Kidney (tissue), 14 donors: ENCODE measurements around the gene SLC28A1. TPM values are rescaled to one million over a fixed set of nuclear protein-coding genes. Genes with fewer than 3 reads are reported as not detected.

ENCODE experiments used
- DNase-seq, 5 donors: peaks; one replicate each; pipeline ENCODE4 v3.0.0-alpha.2; 2013 to 2020
- FAIRE-seq: peaks from 2 replicates; lab custom pipeline; 2012; peaks lifted over from hg19 to GRCh38; lab: Jason Lieb, UNC
- H3K27ac ChIP-seq, 2 donors: one replicate each; pipeline ENCODE4 v1.7.0; 2013; ENCODE audit warnings: low read depth in 2 of 2, low read length in 2 of 2, inconsistent platforms in 1 of 2
- H3K27me3 ChIP-seq: one replicate; pipeline ENCODE4 v1.7.1; 2013; ENCODE audit warnings: low read length, inconsistent platforms; ENCODE audit not compliant: control insufficient read depth, insufficient read depth
- H3K36me3 ChIP-seq, 3 donors: one replicate each; pipeline versions ENCODE4 v1.7.0 to v1.7.1; 2013; ENCODE audit warnings: low read length in 3 of 3, control low read depth in 1 of 3, inconsistent platforms in 1 of 3; ENCODE audit not compliant: insufficient read depth in 3 of 3, control insufficient read depth in 2 of 3
- H3K4me1 ChIP-seq, 3 donors: one replicate each; pipeline versions ENCODE4 v1.7.0 to v1.7.1; 2013; ENCODE audit warnings: low read length in 3 of 3, inconsistent platforms in 1 of 3, low read depth in 1 of 3; ENCODE audit not compliant: control insufficient read depth in 2 of 3, insufficient read depth in 2 of 3
- H3K4me3 ChIP-seq, 3 donors: one replicate each; pipeline versions ENCODE4 v1.7.0 to v1.8.1; 2013; ENCODE audit warnings: low read length in 3 of 3, control low read depth in 1 of 3, inconsistent platforms in 1 of 3
- H3K9ac ChIP-seq, 3 donors: one replicate each; pipeline versions ENCODE4 v1.7.0 to v1.7.1; 2013; ENCODE audit warnings: low read length in 3 of 3, control low read depth in 1 of 3, inconsistent platforms in 1 of 3
- H3K9me3 ChIP-seq, 3 donors: one replicate each; pipeline versions ENCODE4 v1.7.0 to v1.7.1; 2013; ENCODE audit warnings: low read length in 3 of 3, control low read depth in 1 of 3, inconsistent platforms in 1 of 3; ENCODE audit not compliant: control insufficient read depth in 2 of 3, insufficient read depth in 1 of 3
- CTCF ChIP-seq: IDR thresholded peaks from 3 replicates; pipeline ENCODE4 v1.5.1; 2012; ENCODE audit warnings: mild to moderate bottlenecking, moderate library complexity, borderline replicate concordance; ENCODE audit not compliant: insufficient read depth; ENCODE audit errors: extremely low read depth
- intact Hi-C: fragments of 100-400 bp; cut with DNase I; formaldehyde crosslinking; loops from one replicate; pipeline ENCODE4 v1.11.1; 2022
- polyA plus RNA-seq: library from polyadenylated mRNA; stranded (reverse); fragments of 350-450 nt; fragmentation: Illumina TruSeq; extraction: RNeasy Lipid Tissue Mini Kit (QIAGEN cat#74804); gene quantifications from one replicate; pipeline ENCODE4 v1.2.3, GENCODE V29; 2014; ENCODE audit warnings: low read depth, low replicate concordance; ENCODE audit not compliant: insufficient read depth
- total RNA-seq: library from RNA; stranded (reverse); fragmentation: NEBNext Ultra II Directional; extraction: Animal tissue kit (Norgen Biotek cat#: 25700); gene quantifications from one replicate; pipeline ENCODE4 v1.2.1, GENCODE V29; 2021
- donor health status: control.
- donor health status: control.
- donor health status: control.
- donor health status: control.
- donor health status: control.
- donor health status: DM: yes; HTN: yes; CAD: no.
- donor health status: Normal renal cell carcinoma (clear cell type).

Gene SLC28A1
- total and polyA plus RNA-seq, 2 donors from 2014 or later, result 12.8 to 51.2 TPM

GRCh38 chr15:84905016-84905916 lies 20.8 kb downstream of the SLC28A1 start:
- intact Hi-C loops, result no loop called here
- no peak overlapping the region for H3K9ac ChIP-seq
- H3K4me3 ChIP-seq, result no peak overlapping the region
- DNase-seq (no peak), FAIRE-seq (no peak)
- no peak for TF ChIP-seq CTCF
- peaks cover 0 to 4% (median 0%) of the 10 kb centered on the region in 3 donors for H3K36me3 ChIP-seq
- no peaks in the 10 kb centered on the region for H3K9me3 ChIP-seq
- peaks cover 0 to 8% (median 8%) of the 10 kb centered on the region in 3 donors for H3K4me1 ChIP-seq
- H3K27me3 ChIP-seq, result no peaks in the 10 kb centered on the region
- H3K27ac ChIP-seq, result peak overlapping the region in 1 of 2 donors; percentile 26

GRCh38 chr15:84907731-84908130 lies 23.3 kb downstream of the SLC28A1 start:
- Histone ChIP-seq H3K4me1 (peaks cover 6 to 24% (median 15%) of the 10 kb centered on the region in 3 donors), H3K36me3 (peaks cover 0 to 4% (median 0%) of the 10 kb centered on the region in 3 donors), H3K27ac (no peak overlapping the region), H3K4me3 (no peak overlapping the region), H3K9me3 (no peaks in the 10 kb centered on the region), H3K9ac (no peak overlapping the region), H3K27me3 (no peaks in the 10 kb centered on the region)
- no peak for TF ChIP-seq CTCF
- FAIRE-seq, result no peak
- intact Hi-C loops, result no loop called here
- no peak for DNase-seq

GRCh38 chr15:84908564-84908963 lies 24.1 kb downstream of the SLC28A1 start:
- Histone ChIP-seq H3K36me3 (peaks cover 0 to 4% (median 0%) of the 10 kb centered on the region in 3 donors), H3K4me1 (peaks cover 6 to 28% (median 22%) of the 10 kb centered on the region in 3 donors), H3K9me3 (no peaks in the 10 kb centered on the region), H3K27me3 (no peaks in the 10 kb centered on the region), H3K9ac (no peak overlapping the region), H3K4me3 (no peak overlapping the region), H3K27ac (peak overlapping the region in 1 of 2 donors; percentile 7)
- DNase-seq, result no peak
- no peak for TF ChIP-seq CTCF
- no peak for FAIRE-seq
- intact Hi-C loops, result no loop called here
